CD8-positive, alpha-beta memory T cell (primary cell): ENCODE data around the gene CSMD2. TPM values are rescaled to one million over a fixed set of nuclear protein-coding genes. Genes with fewer than 3 reads are reported as not detected.

ENCODE experiments used
- CTCF ChIA-PET: fragments of 350-600 bp; sonication (Branson Sonifier 250); formaldehyde crosslinking; loops from one replicate; lab custom pipeline; 2021; ENCODE audit warnings: antibody characterized with exemption; lab: Charles Lee
- POLR2A ChIA-PET: fragments of 350-600 bp; sonication (Branson Sonifier 250); formaldehyde crosslinking; loops from one replicate; lab custom pipeline; 2021; ENCODE audit warnings: antibody characterized with exemption; lab: Charles Lee
- DNase-seq, 5 donors: peaks; one replicate each; pipeline versions ENCODE4 v3.0.0 to v3.0.0-alpha.2; 2020 to 2022; ENCODE audit warnings: mixed read lengths in 1 of 5
- H3K27ac ChIP-seq: one replicate; pipeline ENCODE4 v1.7.0; 2013; ENCODE audit warnings: low read depth, mild to moderate bottlenecking, low read length, moderate library complexity
- H3K27me3 ChIP-seq: 2 replicates; pipeline ENCODE4 v1.7.0; 2013; ENCODE audit warnings: low read length, mild to moderate bottlenecking; ENCODE audit not compliant: insufficient read depth, poor library complexity, severe bottlenecking
- H3K36me3 ChIP-seq: 2 replicates; pipeline ENCODE4 v1.7.0; 2013; ENCODE audit warnings: mild to moderate bottlenecking, low read length, moderate library complexity; ENCODE audit not compliant: insufficient read depth
- H3K4me1 ChIP-seq: 2 replicates; pipeline ENCODE4 v1.7.0; 2013; ENCODE audit warnings: mild to moderate bottlenecking, low read length, moderate library complexity; ENCODE audit not compliant: insufficient read depth
- H3K4me3 ChIP-seq: 2 replicates; pipeline ENCODE4 v1.7.0; 2013; ENCODE audit warnings: mild to moderate bottlenecking, low read length
- H3K9me3 ChIP-seq: 2 replicates; pipeline ENCODE4 v1.7.0; 2013; ENCODE audit warnings: mild to moderate bottlenecking, low read length
- H3K27ac Mint-ChIP-seq, 8 donors: one replicate each; pipeline ENCODE4 v1.8.0; 2020 to 2021; ENCODE audit warnings: mixed read lengths in 8 of 8, mild to moderate bottlenecking in 6 of 8, inconsistent platforms in 3 of 8, moderate library complexity in 3 of 8
- H3K27me3 Mint-ChIP-seq, 2 donors: one replicate each; pipeline ENCODE4 v1.8.0; 2020 to 2021; ENCODE audit warnings: mixed read lengths in 2 of 2, mild to moderate bottlenecking in 1 of 2, moderate library complexity in 1 of 2
- H3K36me3 Mint-ChIP-seq, 3 donors: one replicate each; pipeline ENCODE4 v1.8.0; 2020 to 2021; ENCODE audit warnings: mixed read lengths in 3 of 3, inconsistent platforms in 1 of 3, mild to moderate bottlenecking in 1 of 3
- H3K4me1 Mint-ChIP-seq, 3 donors: one replicate each; pipeline ENCODE4 v1.8.0; 2020 to 2021; ENCODE audit warnings: mixed read lengths in 3 of 3, inconsistent platforms in 1 of 3, mild to moderate bottlenecking in 1 of 3
- H3K4me3 Mint-ChIP-seq, 7 donors: one replicate each; pipeline ENCODE4 v1.8.0; 2020 to 2021; ENCODE audit warnings: mixed read lengths in 7 of 7, mild to moderate bottlenecking in 6 of 7, moderate library complexity in 4 of 7, inconsistent platforms in 2 of 7
- H3K9me3 Mint-ChIP-seq, 5 donors: one replicate each; pipeline ENCODE4 v1.8.0; 2020 to 2022; ENCODE audit warnings: mixed read lengths in 5 of 5, mild to moderate bottlenecking in 3 of 5, moderate library complexity in 2 of 5, inconsistent platforms in 1 of 5
- polyA plus RNA-seq: library from polyadenylated mRNA; unstranded; fragments of 300-500 nt; fragmentation: Illumina TruSeq; gene quantifications from one replicate; pipeline ENCODE4 v1.2.3, GENCODE V29; 2021
- total RNA-seq, 2 experiments: library from RNA; stranded (reverse); gene quantifications; one replicate each; pipeline ENCODE4 v1.2.3, GENCODE V29; 2021

The CSMD2 gene
- total and polyA plus RNA-seq, 3 experiments from 2014 or later, result not detected

DNA sequence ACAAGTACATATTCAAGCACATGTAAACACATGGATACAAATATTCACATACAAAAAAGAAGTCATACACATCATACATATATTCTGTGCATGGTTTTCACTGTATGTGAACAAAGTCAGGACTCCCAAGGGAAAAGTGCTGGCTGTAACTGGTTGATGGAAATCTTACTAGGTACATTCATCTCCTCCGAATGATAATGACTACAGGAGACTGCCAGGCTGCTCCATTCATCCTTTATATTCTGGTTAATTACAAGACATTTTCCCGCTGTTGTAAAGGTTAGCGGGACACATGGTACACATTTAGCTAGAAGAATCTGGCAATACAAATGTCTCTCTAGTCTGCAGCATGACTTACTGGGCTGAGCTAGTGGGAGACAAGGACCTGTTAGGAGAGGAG, 327.4 kb downstream of the CSMD2 start:
- H3K36me3 ChIP-seq, result no peaks in the 10 kb centered on the region
- H3K4me1 ChIP-seq, result no peaks in the 10 kb centered on the region
- H3K27me3 ChIP-seq, result no peaks in the 10 kb centered on the region
- Mint-ChIP-seq H3K9me3 (no peaks in the 10 kb centered on the region), H3K27me3 (peaks cover 0 to 9% of the 10 kb centered on the region in 2 donors), H3K27ac (no peak overlapping the region), H3K4me1 (no peaks in the 10 kb centered on the region), H3K36me3 (no peaks in the 10 kb centered on the region), H3K4me3 (no peak overlapping the region)
- H3K4me3 ChIP-seq, result no peak overlapping the region
- no peak overlapping the region for H3K27ac ChIP-seq
- H3K9me3 ChIP-seq, result no peaks in the 10 kb centered on the region
- POLR2A ChIA-PET, result no interaction called here
- DNase-seq, result no peak
- CTCF ChIA-PET, result no interaction called here

- Histone ChIP-seq H3K27me3 (no peaks in the 10 kb centered on the region), H3K4me1 (no peaks in the 10 kb centered on the region)
- no peak for DNase-seq
Observed at GRCh38 chr1:33836911-33837310, 328.1 kb downstream of the CSMD2 start.

GRCh38 chr1:33828654-33829053, 336.4 kb downstream of the CSMD2 start:
- Histone ChIP-seq H3K4me3 (no peak overlapping the region), H3K9me3 (no peaks in the 10 kb centered on the region), H3K36me3 (no peaks in the 10 kb centered on the region), H3K27ac (no peak overlapping the region), H3K4me1 (no peaks in the 10 kb centered on the region), H3K27me3 (no peaks in the 10 kb centered on the region)
- no peak for DNase-seq
- H3K4me1 Mint-ChIP-seq, result no peaks in the 10 kb centered on the region
- H3K27me3 Mint-ChIP-seq, result peaks cover 6 to 20% of the 10 kb centered on the region in 2 donors
- no peaks in the 10 kb centered on the region for H3K36me3 Mint-ChIP-seq
- H3K9me3 Mint-ChIP-seq, result no peaks in the 10 kb centered on the region
- H3K27ac Mint-ChIP-seq, result no peak overlapping the region
- H3K4me3 Mint-ChIP-seq, result no peak overlapping the region
- ChIA-PET POLR2A (no interaction called here), CTCF (no interaction called here)

More at GRCh38 chr1:33836911-33837310, 328.1 kb downstream of the CSMD2 start:
- Mint-ChIP-seq H3K27me3 (peaks cover 0 to 9% of the 10 kb centered on the region in 2 donors), H3K4me3 (no peak overlapping the region), H3K4me1 (no peaks in the 10 kb centered on the region), H3K9me3 (no peaks in the 10 kb centered on the region), H3K36me3 (no peaks in the 10 kb centered on the region), H3K27ac (no peak overlapping the region)
- ChIA-PET POLR2A (no interaction called here), CTCF (no interaction called here)
- no peaks in the 10 kb centered on the region for H3K36me3 ChIP-seq
- H3K4me3 ChIP-seq, result no peak overlapping the region
- H3K9me3 ChIP-seq, result no peaks in the 10 kb centered on the region
- no peak overlapping the region for H3K27ac ChIP-seq

DNA sequence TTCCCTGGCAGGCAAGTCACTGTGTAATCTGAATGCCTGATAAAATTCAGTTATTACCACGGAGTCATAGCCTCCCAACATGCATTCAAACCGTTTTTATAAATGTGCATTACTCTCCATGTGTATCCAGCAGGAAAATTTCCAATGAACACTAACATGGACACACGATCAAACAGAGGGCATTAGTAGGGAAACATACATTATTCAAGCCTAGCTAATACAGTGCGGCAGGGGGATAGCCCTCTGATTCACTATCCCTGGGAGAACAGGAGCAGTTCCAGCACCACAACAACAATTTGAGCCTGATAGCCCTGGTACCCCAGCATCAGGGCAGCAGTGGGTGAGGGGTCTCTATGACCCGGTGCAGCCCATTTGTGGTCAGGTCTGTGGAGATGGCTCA, 337.0 kb downstream of the CSMD2 start:
- Histone ChIP-seq H3K9me3 (no peaks in the 10 kb centered on the region), H3K36me3 (no peaks in the 10 kb centered on the region), H3K27ac (no peak overlapping the region), H3K27me3 (no peaks in the 10 kb centered on the region), H3K4me3 (no peak overlapping the region), H3K4me1 (no peaks in the 10 kb centered on the region)
- Mint-ChIP-seq H3K36me3 (no peaks in the 10 kb centered on the region), H3K9me3 (no peaks in the 10 kb centered on the region), H3K4me3 (no peak overlapping the region), H3K4me1 (no peaks in the 10 kb centered on the region), H3K27ac (no peak overlapping the region), H3K27me3 (peaks cover 6 to 20% of the 10 kb centered on the region in 2 donors)
- CTCF ChIA-PET, result no interaction called here
- no peak for DNase-seq
- POLR2A ChIA-PET, result no interaction called here

- H3K4me3 Mint-ChIP-seq, result no peak overlapping the region
Observed at GRCh38 chr1:33826711-33827110, 338.3 kb downstream of the CSMD2 start.

DNA sequence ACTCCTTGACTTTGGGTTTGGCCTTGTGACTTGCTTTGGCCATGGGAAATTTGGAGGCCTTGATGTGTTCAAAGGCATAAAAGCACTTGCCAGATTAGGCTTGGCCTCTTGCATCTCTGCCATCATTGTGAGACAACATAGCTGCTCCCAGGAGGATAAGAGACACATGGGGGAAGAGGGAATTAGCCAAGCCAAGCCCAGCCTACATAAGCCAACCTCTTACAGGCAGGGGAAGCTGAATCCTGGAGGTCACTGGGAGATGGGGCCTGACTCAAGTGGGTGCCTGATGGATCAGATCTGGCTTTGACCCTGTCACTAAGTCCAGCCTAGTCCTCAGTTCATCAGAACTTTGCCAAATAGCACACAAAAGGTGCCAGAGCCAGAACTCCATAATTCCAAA, 338.7 kb downstream of the CSMD2 start:
- H3K27ac ChIP-seq, result no peak overlapping the region
- peaks cover 0 to 2% (median 0%) of the 10 kb centered on the region in 3 donors for H3K36me3 Mint-ChIP-seq
- DNase-seq, result no peak
- no peaks in the 10 kb centered on the region for H3K4me1 Mint-ChIP-seq
- H3K27me3 ChIP-seq, result no peaks in the 10 kb centered on the region
- CTCF ChIA-PET, result no interaction called here
- peaks cover 10 to 31% of the 10 kb centered on the region in 2 donors for H3K27me3 Mint-ChIP-seq
- H3K4me1 ChIP-seq, result no peaks in the 10 kb centered on the region
- H3K4me3 ChIP-seq, result no peak overlapping the region
- H3K36me3 ChIP-seq, result no peaks in the 10 kb centered on the region
- no peak overlapping the region for H3K27ac Mint-ChIP-seq
- POLR2A ChIA-PET, result no interaction called here
- H3K4me3 Mint-ChIP-seq, result no peak overlapping the region
- H3K9me3 ChIP-seq, result no peaks in the 10 kb centered on the region
- no peaks in the 10 kb centered on the region for H3K9me3 Mint-ChIP-seq

More at GRCh38 chr1:33826711-33827110, 338.3 kb downstream of the CSMD2 start:
- Mint-ChIP-seq H3K9me3 (no peaks in the 10 kb centered on the region), H3K27ac (no peak overlapping the region), H3K4me1 (no peaks in the 10 kb centered on the region), H3K36me3 (peaks cover 0 to under 1% (median 0%) of the 10 kb centered on the region in 3 donors), H3K27me3 (peaks cover 8 to 29% of the 10 kb centered on the region in 2 donors)
- DNase-seq, result no peak
- Histone ChIP-seq H3K27me3 (no peaks in the 10 kb centered on the region), H3K4me3 (no peak overlapping the region), H3K36me3 (no peaks in the 10 kb centered on the region), H3K9me3 (no peaks in the 10 kb centered on the region), H3K27ac (no peak overlapping the region), H3K4me1 (no peaks in the 10 kb centered on the region)
- ChIA-PET CTCF (no interaction called here), POLR2A (no interaction called here)

DNA sequence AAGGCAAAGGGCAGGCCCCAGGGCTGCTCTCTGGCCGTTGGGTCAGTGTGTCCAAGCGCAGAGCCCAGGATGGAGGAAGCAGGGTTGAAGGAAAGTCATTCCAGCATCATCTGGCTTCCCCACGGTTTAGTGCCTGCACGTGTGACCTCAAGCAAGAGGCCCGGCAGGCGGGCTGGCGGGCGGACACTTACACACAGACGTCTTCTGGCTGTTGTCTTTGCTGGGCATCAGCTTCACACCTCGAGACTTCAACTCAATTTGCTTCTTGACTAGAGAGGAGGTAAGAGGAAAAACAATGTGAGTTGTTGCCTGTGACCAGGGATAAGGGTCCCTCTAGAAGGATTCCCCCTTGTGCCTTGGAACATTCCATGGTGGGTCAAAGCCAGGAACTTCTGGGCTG, 339.5 kb downstream of the CSMD2 start:
- Histone ChIP-seq H3K27ac (no peak overlapping the region), H3K27me3 (no peaks in the 10 kb centered on the region), H3K9me3 (no peaks in the 10 kb centered on the region), H3K4me3 (no peak overlapping the region), H3K4me1 (no peaks in the 10 kb centered on the region), H3K36me3 (no peaks in the 10 kb centered on the region)
- Mint-ChIP-seq H3K36me3 (peaks cover 0 to 2% (median 0%) of the 10 kb centered on the region in 3 donors), H3K4me3 (no peak overlapping the region), H3K4me1 (no peaks in the 10 kb centered on the region), H3K27me3 (peaks cover 8 to 31% of the 10 kb centered on the region in 2 donors), H3K9me3 (peaks cover 0 to 3% (median 0%) of the 10 kb centered on the region in 5 donors), H3K27ac (no peak overlapping the region)
- POLR2A ChIA-PET, result no interaction called here
- CTCF ChIA-PET, result no interaction called here
- no peak for DNase-seq

DNA sequence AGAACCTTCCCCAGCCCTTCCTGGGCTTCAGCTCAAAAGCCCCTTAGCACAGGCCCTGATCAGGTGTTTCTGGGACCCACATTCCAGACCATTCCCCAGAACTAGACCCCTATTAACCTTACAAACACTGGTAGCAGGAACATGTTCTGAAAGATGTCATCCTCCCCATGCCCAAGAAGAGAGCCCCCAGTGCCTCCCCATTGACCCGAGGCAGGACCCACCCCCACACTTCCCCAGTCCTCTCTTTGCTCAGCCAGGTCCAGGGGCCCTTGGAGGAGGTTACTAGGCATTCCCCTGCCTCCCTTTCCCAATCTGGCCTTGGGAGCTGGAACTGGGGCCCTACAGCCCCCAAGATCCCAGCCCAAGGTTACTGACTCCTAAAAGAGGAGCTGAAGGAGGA, 340.1 kb downstream of the CSMD2 start:
- Histone ChIP-seq H3K9me3 (no peaks in the 10 kb centered on the region), H3K36me3 (no peaks in the 10 kb centered on the region), H3K4me3 (no peak overlapping the region), H3K27ac (no peak overlapping the region), H3K27me3 (no peaks in the 10 kb centered on the region), H3K4me1 (no peaks in the 10 kb centered on the region)
- DNase-seq, result no peak
- no peak overlapping the region for H3K27ac Mint-ChIP-seq
- peaks cover 0 to 3% (median 0%) of the 10 kb centered on the region in 5 donors for H3K9me3 Mint-ChIP-seq
- CTCF ChIA-PET, result no interaction called here
- POLR2A ChIA-PET, result no interaction called here
- H3K36me3 Mint-ChIP-seq, result peaks cover 0 to 2% (median 0%) of the 10 kb centered on the region in 3 donors
- H3K27me3 Mint-ChIP-seq, result peaks cover 8 to 32% of the 10 kb centered on the region in 2 donors
- H3K4me1 Mint-ChIP-seq, result no peaks in the 10 kb centered on the region
- H3K4me3 Mint-ChIP-seq, result no peak overlapping the region
